NT2/D1 (cell line): Measurements from ENCODE around the gene PLEKHJ1.

Experiments
- SUZ12 ChIP-seq: IDR thresholded peaks from 2 replicates; pipeline ENCODE4 v1.6.1; 2011; ENCODE audit not compliant: insufficient read length, insufficient read depth; ENCODE audit errors: extremely low read depth
- YY1 ChIP-seq: IDR thresholded peaks from 2 replicates; pipeline ENCODE4 v1.6.1; 2011; ENCODE audit not compliant: insufficient read length, insufficient read depth
- ZNF274 ChIP-seq: IDR thresholded peaks from 2 replicates; pipeline ENCODE4 v1.6.1; 2011; ENCODE audit warnings: mild to moderate bottlenecking, low read depth, low read length

GRCh38 chr19:2244486-2244885 lies 8.4 kb upstream of the PLEKHJ1 start:
- TF ChIP-seq ZNF274 (no peak), YY1 (no peak), SUZ12 (no peak)
